Memory B cell (primary cell): ENCODE measurements around the gene SMLR1.

Source experiments
- ATAC-seq: fragments of 150-1000 bp; cut with Tn5 transposase; 2 replicates; pipeline ENCODE4 v1.10.0; 2021; ENCODE audit warnings: low read depth, mild to moderate bottlenecking, moderate library complexity
- DNase-seq, 2 donors: peaks; one replicate each; pipeline ENCODE4 v3.0.0; 2022; ENCODE audit warnings: low spot score in 2 of 2
- H3K27ac Mint-ChIP-seq: one replicate; pipeline ENCODE4 v1.8.0; 2022; ENCODE audit warnings: mild to moderate bottlenecking, moderate library complexity, mixed read lengths
- H3K27me3 Mint-ChIP-seq: one replicate; pipeline ENCODE4 v1.8.0; 2022; ENCODE audit warnings: mixed read lengths
- H3K36me3 Mint-ChIP-seq: one replicate; pipeline ENCODE4 v1.8.0; 2022; ENCODE audit warnings: mild to moderate bottlenecking, mixed read lengths
- H3K4me1 Mint-ChIP-seq: one replicate; pipeline ENCODE4 v1.8.0; 2022; ENCODE audit warnings: mixed read lengths
- H3K4me3 Mint-ChIP-seq: one replicate; pipeline ENCODE4 v1.8.0; 2022; ENCODE audit warnings: mild to moderate bottlenecking, moderate library complexity, mixed read lengths
- H3K9me3 Mint-ChIP-seq: one replicate; pipeline ENCODE4 v1.8.0; 2022; ENCODE audit warnings: mixed read lengths

SMLR1 gene

DNA sequence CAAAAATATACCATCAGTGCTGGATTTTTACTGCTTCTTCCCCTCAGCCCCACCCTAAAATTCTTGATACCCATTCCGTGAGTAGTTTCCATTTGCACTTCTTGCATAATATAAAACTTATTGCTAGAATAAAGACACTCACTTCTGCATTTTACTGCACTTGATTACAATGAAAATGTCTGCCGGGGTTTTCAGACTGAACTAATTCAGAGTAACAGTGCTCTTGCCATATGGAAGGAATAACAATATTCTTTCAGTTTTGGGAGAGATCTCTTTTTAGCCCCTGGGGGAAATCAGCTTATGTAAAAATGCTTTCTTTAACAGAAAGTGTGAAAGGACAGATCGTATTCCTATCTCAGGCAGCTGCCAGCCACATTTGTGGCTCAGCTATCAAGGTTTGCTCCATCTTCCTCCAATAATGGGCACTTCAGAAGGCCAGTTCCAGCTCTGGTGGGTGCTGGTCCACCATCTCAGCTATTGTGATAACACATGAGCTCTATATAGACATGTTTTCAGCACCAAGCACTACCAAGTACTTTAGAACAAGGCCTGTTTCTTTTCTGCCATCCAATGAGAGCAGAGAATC lies 8.9 kb downstream of the SMLR1 start:
- Mint-ChIP-seq H3K4me1 (no peaks in the 10 kb centered on the region), H3K27ac (no peak overlapping the region), H3K9me3 (no peaks in the 10 kb centered on the region), H3K36me3 (peaks cover 2% of the 10 kb centered on the region), H3K4me3 (no peak overlapping the region), H3K27me3 (no peaks in the 10 kb centered on the region)
- ATAC-seq (no peak), DNase-seq (no peak)

DNA sequence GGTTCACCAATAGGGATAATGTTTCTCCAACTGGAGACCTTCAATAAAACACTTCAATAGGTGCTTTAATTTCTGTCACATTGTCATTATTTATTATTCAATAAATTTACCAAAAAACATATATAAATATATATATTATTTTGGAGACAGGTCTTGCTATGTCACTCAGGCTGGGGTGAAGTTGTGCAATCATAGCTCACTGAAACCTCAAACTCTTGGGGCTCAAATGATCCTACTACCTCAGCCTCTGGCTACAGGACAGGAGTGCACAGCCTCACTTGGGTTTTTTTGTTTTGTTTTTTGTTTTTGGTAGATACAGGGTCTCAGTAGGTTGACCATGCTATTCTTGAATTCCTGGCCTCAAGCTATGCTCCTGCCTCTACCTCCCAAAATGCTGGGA lies 9.9 kb downstream of the SMLR1 start:
- no peak overlapping the region for H3K27ac Mint-ChIP-seq
- H3K4me3 Mint-ChIP-seq = no peak overlapping the region
- no peaks in the 10 kb centered on the region for H3K9me3 Mint-ChIP-seq
- DNase-seq (no peak), ATAC-seq (no peak)
- H3K4me1 Mint-ChIP-seq = no peaks in the 10 kb centered on the region
- H3K27me3 Mint-ChIP-seq = no peaks in the 10 kb centered on the region
- peaks cover 4% of the 10 kb centered on the region for H3K36me3 Mint-ChIP-seq

DNA sequence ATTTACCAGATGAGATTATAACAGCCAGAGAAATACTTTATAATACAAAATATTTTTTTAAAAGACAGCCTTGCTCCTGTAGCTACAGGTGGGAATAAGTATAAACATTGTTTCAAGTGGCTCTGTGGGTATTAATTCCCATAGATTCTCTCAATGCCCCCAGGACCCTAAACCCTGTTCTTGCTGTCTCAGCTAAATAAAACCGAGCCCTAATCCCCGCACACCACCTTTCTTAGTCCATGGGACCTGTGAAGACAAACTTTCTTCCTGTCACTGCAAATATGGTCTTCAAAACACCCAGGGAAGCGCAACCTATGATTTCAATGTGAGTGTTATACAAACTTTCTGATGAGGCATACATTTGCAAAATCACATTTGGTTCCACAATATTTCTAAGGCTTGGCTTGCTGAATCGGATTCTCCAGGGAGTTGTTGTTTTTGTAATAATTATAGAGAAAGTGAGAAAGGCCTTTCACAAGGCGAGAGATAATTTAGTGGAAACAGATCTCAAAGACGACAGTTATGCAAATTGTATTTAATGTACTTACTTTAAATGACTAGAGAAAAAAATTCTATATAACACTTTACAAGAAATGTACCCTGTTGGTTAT lies 11.1 kb downstream of the SMLR1 start:
- DNase-seq (no peak), ATAC-seq (no peak)
- Mint-ChIP-seq H3K27ac (no peak overlapping the region), H3K4me1 (no peaks in the 10 kb centered on the region), H3K4me3 (no peak overlapping the region), H3K27me3 (no peaks in the 10 kb centered on the region), H3K36me3 (peaks cover 4% of the 10 kb centered on the region), H3K9me3 (no peaks in the 10 kb centered on the region)

DNA sequence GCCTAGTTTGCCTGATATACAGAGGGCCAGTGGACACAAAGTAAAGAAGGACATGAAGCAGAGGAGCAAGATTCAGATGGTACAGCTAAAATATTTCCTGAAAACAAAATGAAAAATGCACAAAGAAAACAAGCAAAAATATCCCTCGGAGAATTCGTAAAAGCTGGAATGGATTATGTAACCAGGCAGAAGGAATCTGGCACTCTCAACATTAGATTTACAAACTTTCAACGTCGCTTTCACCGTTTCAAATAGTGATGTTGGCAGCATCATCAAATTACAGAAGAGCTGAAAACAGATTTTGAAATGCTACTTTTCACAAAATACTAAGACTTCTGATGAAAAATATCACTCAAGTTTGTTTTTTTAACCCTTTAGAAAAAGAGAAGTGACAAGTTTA lies 11.7 kb downstream of the SMLR1 start:
- no peak overlapping the region for H3K27ac Mint-ChIP-seq
- H3K4me3 Mint-ChIP-seq = no peak overlapping the region

DNA sequence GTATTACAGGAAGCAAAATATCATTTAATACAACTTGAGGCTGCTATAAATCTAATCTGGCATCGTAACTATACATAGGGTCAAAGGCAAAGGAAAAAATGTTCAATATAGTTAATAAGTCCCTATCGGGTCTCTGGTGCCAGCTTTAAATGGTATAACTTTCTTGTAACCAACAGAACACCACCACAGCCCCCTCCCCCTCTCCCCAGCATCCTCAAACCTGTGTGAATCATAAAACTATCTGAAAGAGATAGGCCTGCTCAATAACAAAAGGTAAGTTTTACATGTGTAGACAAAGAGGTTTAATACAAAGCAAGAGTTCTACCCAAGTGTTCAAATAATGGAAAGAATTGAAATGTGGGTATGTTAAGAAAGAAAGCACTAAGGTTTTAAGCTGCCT lies 12.2 kb downstream of the SMLR1 start:
- Mint-ChIP-seq H3K4me1 (no peaks in the 10 kb centered on the region), H3K27ac (no peak overlapping the region), H3K9me3 (no peaks in the 10 kb centered on the region), H3K4me3 (no peak overlapping the region), H3K27me3 (no peaks in the 10 kb centered on the region), H3K36me3 (peaks cover 4% of the 10 kb centered on the region)
- ATAC-seq (no peak), DNase-seq (no peak)

More for the DNA sequence above, 11.7 kb downstream of the SMLR1 start:
- DNase-seq (no peak), ATAC-seq (no peak)
- peaks cover 4% of the 10 kb centered on the region for H3K36me3 Mint-ChIP-seq
- no peaks in the 10 kb centered on the region for H3K4me1 Mint-ChIP-seq
- no peaks in the 10 kb centered on the region for H3K9me3 Mint-ChIP-seq
- H3K27me3 Mint-ChIP-seq = no peaks in the 10 kb centered on the region

DNA sequence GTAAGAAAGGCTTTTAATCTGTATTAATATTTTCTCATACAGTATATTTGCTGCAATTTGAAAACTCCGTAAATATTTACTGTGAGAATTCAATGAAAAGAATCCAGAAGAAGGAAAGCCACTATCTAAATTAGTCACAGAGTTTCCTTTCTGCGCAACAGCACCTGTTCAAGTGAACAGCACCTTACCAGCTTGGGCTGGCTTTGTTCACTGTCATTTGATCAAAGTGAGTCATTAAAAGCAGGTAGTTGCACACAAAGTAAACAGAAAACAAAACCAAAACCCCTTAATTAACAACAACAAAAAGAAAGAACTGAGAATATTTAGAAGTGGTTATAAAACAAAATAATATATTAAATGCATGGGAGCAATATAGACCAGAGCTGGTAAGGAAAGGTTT lies 12.8 kb downstream of the SMLR1 start:
- no peak for ATAC-seq
- Mint-ChIP-seq H3K4me1 (no peaks in the 10 kb centered on the region), H3K9me3 (no peaks in the 10 kb centered on the region)

DNA sequence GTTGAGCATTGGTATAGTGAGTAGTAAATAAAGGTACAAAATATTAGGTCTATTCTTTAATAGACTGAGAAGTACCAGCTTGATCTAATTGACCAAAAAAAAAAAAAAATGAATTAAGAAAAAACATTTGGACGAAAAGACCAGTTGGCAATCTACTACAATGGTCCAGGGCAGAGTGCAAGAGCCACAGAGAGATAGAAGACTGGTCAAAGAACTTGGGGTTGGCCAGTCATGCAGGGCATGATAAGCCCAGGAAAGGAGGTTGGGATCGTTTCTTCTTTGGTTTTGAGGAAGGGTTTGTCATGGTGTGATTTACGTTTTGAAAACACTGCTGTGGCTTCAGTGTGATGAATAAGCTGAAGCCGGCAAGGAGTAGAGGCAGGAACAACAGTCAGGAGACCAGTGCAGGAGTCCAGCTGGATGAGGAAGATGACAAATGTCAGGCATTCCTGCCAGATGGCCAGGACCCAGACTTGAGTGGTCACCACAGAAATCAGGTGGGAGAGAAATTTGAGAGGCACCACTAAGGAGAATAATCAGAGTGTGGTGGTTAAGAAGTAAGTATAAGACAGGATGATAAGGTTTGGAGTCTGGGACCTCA lies 14.0 kb downstream of the SMLR1 start:
- Mint-ChIP-seq H3K9me3 (no peaks in the 10 kb centered on the region), H3K27me3 (no peaks in the 10 kb centered on the region), H3K4me1 (no peaks in the 10 kb centered on the region), H3K36me3 (peaks cover 4% of the 10 kb centered on the region), H3K4me3 (no peak overlapping the region), H3K27ac (no peak overlapping the region)
- DNase-seq (no peak), ATAC-seq (no peak)

More for the DNA sequence above, 12.8 kb downstream of the SMLR1 start:
- Mint-ChIP-seq H3K27ac (no peak overlapping the region), H3K4me3 (no peak overlapping the region), H3K36me3 (peaks cover 4% of the 10 kb centered on the region), H3K27me3 (no peaks in the 10 kb centered on the region)
- no peak for DNase-seq

DNA sequence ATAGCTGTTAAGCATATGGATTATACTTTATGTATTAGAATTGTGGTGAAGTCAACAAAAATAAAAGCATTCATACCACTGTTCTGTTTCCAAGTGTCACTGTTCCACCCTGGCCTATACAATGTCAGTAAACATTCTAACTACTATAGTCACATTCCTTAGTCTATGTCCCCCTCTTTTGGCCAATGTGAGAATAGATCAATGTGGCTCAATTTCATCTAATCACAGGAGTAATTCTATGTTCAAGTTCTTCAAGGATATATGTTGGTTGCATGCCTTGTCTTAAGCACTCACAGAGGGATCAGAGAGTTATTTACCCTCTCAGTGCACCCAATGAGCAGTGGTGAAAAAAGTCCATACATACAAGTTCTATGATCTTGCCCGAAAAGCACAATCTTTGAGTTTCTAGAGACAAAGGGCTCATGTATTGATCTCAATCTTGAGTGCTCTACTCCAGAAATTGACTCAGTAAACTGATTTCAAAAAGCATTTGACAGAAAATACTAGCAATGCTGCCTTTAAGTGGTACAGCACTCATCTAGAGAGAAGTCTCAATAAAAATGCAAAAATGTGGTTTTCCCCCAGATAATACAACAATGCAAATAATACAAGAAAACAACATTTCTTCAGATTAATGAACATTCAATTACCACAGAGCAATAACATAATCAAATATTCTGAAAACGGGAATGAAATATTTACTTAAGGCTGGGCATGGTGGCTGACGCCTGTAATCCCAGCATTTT lies 16.5 kb downstream of the SMLR1 start:
- Mint-ChIP-seq H3K4me3 (no peak overlapping the region), H3K27me3 (no peaks in the 10 kb centered on the region), H3K36me3 (peaks cover 2% of the 10 kb centered on the region), H3K4me1 (peaks cover 11% of the 10 kb centered on the region), H3K27ac (no peak overlapping the region), H3K9me3 (no peaks in the 10 kb centered on the region)
- ATAC-seq (peak; percentile 56), DNase-seq (peak in 1 of 2 donors; percentile 7)

DNA sequence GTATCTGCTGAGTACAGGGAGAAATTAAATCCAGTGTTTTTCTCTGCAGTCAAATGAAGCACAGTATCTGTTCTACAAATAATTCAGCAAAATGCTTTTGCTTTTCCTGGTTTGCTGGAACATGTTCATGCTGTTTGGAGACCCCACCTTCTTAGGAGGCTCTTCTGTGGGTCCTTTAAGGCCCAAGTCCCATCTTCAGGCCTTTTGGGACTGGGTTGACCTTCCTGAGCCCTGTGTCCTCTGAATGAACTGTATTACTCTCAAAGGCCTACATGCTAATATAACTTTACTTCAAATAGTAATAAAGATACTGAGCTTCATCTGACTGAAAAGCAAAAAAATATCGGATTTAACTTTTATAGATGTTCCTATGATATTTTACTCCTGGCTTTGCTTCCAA lies 19.3 kb downstream of the SMLR1 start:
- Mint-ChIP-seq H3K4me1 (peaks cover 15% of the 10 kb centered on the region), H3K27ac (no peak overlapping the region), H3K27me3 (no peaks in the 10 kb centered on the region), H3K9me3 (no peaks in the 10 kb centered on the region), H3K4me3 (no peak overlapping the region), H3K36me3 (peaks cover under 1% of the 10 kb centered on the region)
- ATAC-seq (no peak), DNase-seq (no peak)

DNA sequence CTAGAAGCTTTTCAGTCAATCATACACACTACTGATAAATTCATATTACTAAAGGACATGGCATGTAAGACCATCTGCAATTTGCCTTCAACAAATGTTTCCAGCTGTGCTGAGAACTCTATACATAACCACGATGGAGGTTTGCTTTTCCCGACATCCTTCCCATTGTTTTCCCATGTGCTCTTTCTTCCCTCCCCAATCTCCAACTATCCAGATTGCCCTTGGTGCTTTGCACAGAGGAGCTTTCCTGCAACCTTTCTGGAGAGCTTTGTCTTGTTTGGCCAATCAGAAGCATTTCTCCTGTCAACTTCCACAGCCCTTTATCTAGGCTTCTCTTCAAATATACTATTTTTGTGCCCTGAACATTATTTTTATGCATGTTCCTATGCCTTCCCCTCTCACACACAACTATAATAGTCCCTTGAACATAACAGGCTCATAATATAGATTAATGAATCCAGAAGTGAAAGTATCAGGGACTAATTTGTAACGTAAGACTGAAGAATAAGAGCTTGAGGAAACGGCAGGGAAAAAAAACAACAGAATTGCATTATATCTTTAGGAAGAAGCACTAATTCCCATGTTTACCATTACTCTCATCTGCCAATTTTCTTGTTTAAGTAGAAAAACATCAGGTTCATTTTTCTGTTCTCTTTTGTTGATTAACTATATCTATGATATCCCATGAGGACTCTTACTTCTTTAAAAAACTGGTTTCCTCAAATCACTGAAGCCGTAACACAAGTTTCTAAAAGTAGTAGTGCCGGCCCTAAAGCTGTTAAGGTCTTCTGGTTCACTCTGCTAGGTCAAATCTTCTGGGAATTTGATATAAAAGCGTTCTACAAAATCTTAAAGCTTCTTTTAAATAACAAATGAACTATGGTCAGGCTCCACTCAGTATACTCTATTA lies 20.1 kb downstream of the SMLR1 start:
- H3K36me3 Mint-ChIP-seq = peaks cover 3% of the 10 kb centered on the region
- H3K27ac Mint-ChIP-seq = peak overlapping the region; percentile 2
- H3K4me1 Mint-ChIP-seq = peaks cover 18% of the 10 kb centered on the region
- ATAC-seq (peak; percentile 55), DNase-seq (no peak)
- no peaks in the 10 kb centered on the region for H3K9me3 Mint-ChIP-seq
- H3K27me3 Mint-ChIP-seq = no peaks in the 10 kb centered on the region
- peak overlapping the region; percentile 4 for H3K4me3 Mint-ChIP-seq

DNA sequence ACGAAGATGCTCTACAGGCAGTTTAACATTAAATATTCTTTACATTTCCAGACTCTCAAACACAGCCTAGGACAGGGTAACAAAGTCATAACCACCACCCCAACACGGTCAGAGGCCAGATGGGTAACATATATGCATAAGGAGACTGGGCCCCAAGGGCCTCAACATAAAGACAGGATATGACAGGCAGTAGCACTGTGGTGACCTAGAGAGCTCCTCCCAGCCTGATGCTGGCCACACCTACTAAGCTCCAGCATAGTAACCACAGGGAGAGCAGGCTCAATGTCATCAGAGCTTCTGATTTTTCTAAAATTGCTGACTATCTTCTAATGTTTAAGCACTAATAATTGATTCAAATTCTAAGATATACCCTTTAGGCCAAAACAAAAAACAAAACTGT lies 21.7 kb downstream of the SMLR1 start:
- no peaks in the 10 kb centered on the region for H3K9me3 Mint-ChIP-seq

DNA sequence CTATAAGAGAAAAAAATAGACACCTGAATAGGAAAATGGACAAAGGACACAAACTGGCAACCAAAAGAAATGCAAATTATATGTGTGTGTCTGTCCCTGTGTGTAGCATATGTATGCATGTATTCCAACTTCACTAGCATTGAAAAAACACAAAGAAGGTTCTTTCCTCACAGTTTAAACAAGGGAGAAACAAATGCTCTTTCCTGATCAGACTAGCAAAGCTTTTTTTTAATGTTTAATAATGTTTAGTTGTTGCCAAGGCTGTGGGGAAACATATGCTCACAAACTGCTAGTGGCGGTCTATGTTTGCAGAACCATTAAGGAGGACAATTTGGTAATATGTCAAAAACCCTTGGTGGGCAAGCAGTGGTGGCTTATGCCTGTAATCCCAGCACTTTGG lies 22.4 kb downstream of the SMLR1 start:
- no peaks in the 10 kb centered on the region for H3K9me3 Mint-ChIP-seq
- no peaks in the 10 kb centered on the region for H3K27me3 Mint-ChIP-seq
- no peak for ATAC-seq
- H3K4me1 Mint-ChIP-seq = peaks cover 18% of the 10 kb centered on the region
- peaks cover 3% of the 10 kb centered on the region for H3K36me3 Mint-ChIP-seq
- no peak overlapping the region for H3K27ac Mint-ChIP-seq
- no peak for DNase-seq
- H3K4me3 Mint-ChIP-seq = no peak overlapping the region

More for the DNA sequence above, 21.7 kb downstream of the SMLR1 start:
- Mint-ChIP-seq H3K4me1 (peaks cover 18% of the 10 kb centered on the region), H3K4me3 (no peak overlapping the region), H3K27ac (peak overlapping the region; percentile 2), H3K27me3 (no peaks in the 10 kb centered on the region), H3K36me3 (peaks cover 3% of the 10 kb centered on the region)
- no peak for DNase-seq
- ATAC-seq = peak; percentile 73

DNA sequence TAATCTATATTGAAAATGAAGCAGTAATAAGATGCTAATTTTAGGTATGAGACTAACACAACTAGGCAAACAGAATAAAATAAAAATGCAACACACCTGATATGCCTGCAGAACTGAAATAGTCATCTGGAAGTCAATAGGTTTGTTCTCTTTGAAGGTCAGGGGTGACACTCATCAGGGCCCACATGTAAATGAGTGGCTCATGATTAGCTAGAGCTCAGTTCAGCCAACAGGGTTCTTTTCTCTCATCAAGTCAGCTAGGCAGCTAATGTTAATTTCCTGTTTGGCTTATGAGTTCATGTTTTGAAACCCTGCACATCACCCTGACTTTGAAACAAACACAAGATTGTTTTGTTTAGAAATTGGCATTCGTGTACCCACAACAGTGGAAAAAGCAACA lies 23.8 kb downstream of the SMLR1 start:
- Mint-ChIP-seq H3K9me3 (peaks cover 3% of the 10 kb centered on the region), H3K27ac (no peak overlapping the region), H3K4me3 (no peak overlapping the region), H3K36me3 (peaks cover 7% of the 10 kb centered on the region), H3K4me1 (peaks cover 18% of the 10 kb centered on the region), H3K27me3 (no peaks in the 10 kb centered on the region)
- ATAC-seq (no peak), DNase-seq (no peak)
